Endothelial cell of umbilical vein (primary cell): ENCODE data around the gene GRAMD1B. TPM values are rescaled to one million over a fixed set of nuclear protein-coding genes. Genes with fewer than 3 reads are reported as not detected.

Experiments
- BruUV-seq: library from RNA; stranded (reverse); fragments of 400-500 nt; replicated peaks from 2 replicates; lab custom pipeline; 2021; lab: Mats Ljungman, UMichigan
- CTCF ChIA-PET: fragments of 300-600, 350-600 bp; sonication (Branson Sonifier 250); formaldehyde crosslinking; loops from one replicate; lab custom pipeline; 2021; ENCODE audit warnings: antibody characterized with exemption, inconsistent platforms; lab: Charles Lee
- POLR2A ChIA-PET: fragments of 300-600, 350-600 bp; sonication (Branson Sonifier 250); formaldehyde crosslinking; loops from one replicate; lab custom pipeline; 2021; ENCODE audit warnings: antibody characterized with exemption, inconsistent platforms; lab: Charles Lee
- DNase-seq: peaks from one replicate; pipeline ENCODE4 v3.0.0-alpha.2; 2011; ENCODE audit warnings: low read depth, low spot score
- FAIRE-seq: peaks from 2 replicates; lab custom pipeline; 2011; peaks lifted over from hg19 to GRCh38; lab: Jason Lieb, UNC
- H2AFZ ChIP-seq: 2 replicates; pipeline ENCODE4 v1.6.0; 2012; ENCODE audit warnings: low read depth, low read length, control low read depth, inconsistent platforms
- H3K27ac ChIP-seq: 2 replicates; pipeline ENCODE4 v1.5.1; 2011; ENCODE audit warnings: low read depth, mild to moderate bottlenecking, control low read depth, low read length, moderate library complexity; ENCODE audit not compliant: insufficient read depth
- H3K27me3 ChIP-seq, 2 experiments: 2 replicates each; pipeline versions ENCODE4 v1.6.0 to v1.6.1; 2011; ENCODE audit warnings: low read length in 2 of 2, mixed read lengths in 1 of 2; ENCODE audit not compliant: control insufficient read depth in 2 of 2, insufficient read depth in 2 of 2
- H3K36me3 ChIP-seq, 2 experiments: 2 replicates in 1 of 2; 3 replicates in 1 of 2; pipeline ENCODE4 v1.5.1; 2011; ENCODE audit warnings: low read length in 2 of 2, mild to moderate bottlenecking in 1 of 2, moderate library complexity in 1 of 2; ENCODE audit not compliant: control insufficient read depth in 2 of 2, insufficient read depth in 2 of 2; ENCODE audit errors: extremely low read depth in 1 of 2
- H3K4me1 ChIP-seq: 3 replicates; pipeline ENCODE4 v1.5.1; 2011; ENCODE audit warnings: mild to moderate bottlenecking, low read length; ENCODE audit not compliant: control insufficient read depth, insufficient read depth; ENCODE audit errors: extremely low read depth
- H3K4me2 ChIP-seq: 2 replicates; pipeline ENCODE4 v1.6.1; 2011; ENCODE audit warnings: low read length, control low read depth, mixed read lengths; ENCODE audit not compliant: insufficient read depth
- H3K4me3 ChIP-seq, 3 experiments: fragments of 200-600 bp in 1 of 3; sonication (generic), shearing (Covaris generic) in 1 of 3; replicated peaks in 1 of 3; 2 replicates each; pipeline ENCODE4 v1.5.1; 2011 to 2016; ENCODE audit warnings: control low read depth in 3 of 3, low read length in 3 of 3, mild to moderate bottlenecking in 2 of 3, inconsistent platforms in 1 of 3, low read depth in 1 of 3, moderate library complexity in 1 of 3; ENCODE audit not compliant: insufficient read depth in 1 of 3
- H3K79me2 ChIP-seq: 2 replicates; pipeline ENCODE4 v1.6.0; 2012; ENCODE audit warnings: low read length, inconsistent platforms; ENCODE audit not compliant: control insufficient read depth, insufficient read depth
- H3K9ac ChIP-seq: replicated peaks from 2 replicates; pipeline ENCODE3; 2011; ENCODE audit warnings: low read length, control low read depth; ENCODE audit not compliant: insufficient read depth; ENCODE audit errors: extremely low read depth
- H3K9me1 ChIP-seq: replicated peaks from 3 replicates; pipeline ENCODE4 v1.6.0; 2011; ENCODE audit warnings: mild to moderate bottlenecking, low read length; ENCODE audit not compliant: control insufficient read depth, insufficient read depth; ENCODE audit errors: extremely low read depth
- H3K9me3 ChIP-seq: replicated peaks from 2 replicates; pipeline ENCODE4 v1.5.1; 2012; ENCODE audit warnings: low read length, inconsistent platforms; ENCODE audit not compliant: control insufficient read depth, insufficient read depth
- H4K20me1 ChIP-seq: replicated peaks from 2 replicates; pipeline ENCODE3; 2011; ENCODE audit warnings: mild to moderate bottlenecking, low read length; ENCODE audit not compliant: control insufficient read depth, insufficient read depth; ENCODE audit errors: extremely low read depth
- EZH2 ChIP-seq: IDR thresholded peaks from 2 replicates; pipeline ENCODE4 v1.6.1; 2012; ENCODE audit warnings: borderline replicate concordance, low read depth, mild to moderate bottlenecking, moderate library complexity, low read length, inconsistent platforms; ENCODE audit not compliant: severe bottlenecking
- FOS ChIP-seq: IDR thresholded peaks from 2 replicates; pipeline ENCODE4 v1.6.1; 2011; ENCODE audit warnings: mild to moderate bottlenecking, low read length, moderate library complexity, borderline replicate concordance; ENCODE audit not compliant: insufficient read depth
- GATA2 ChIP-seq: IDR thresholded peaks from 2 replicates; pipeline ENCODE4 v1.7.0; 2011; ENCODE audit warnings: low read depth, mild to moderate bottlenecking, moderate library complexity, mixed read lengths, low read length; ENCODE audit not compliant: insufficient read length, insufficient read depth
- JUN ChIP-seq: IDR thresholded peaks from 2 replicates; pipeline ENCODE4 v1.6.1; 2011; ENCODE audit warnings: borderline replicate concordance, low read depth; ENCODE audit not compliant: insufficient read length, insufficient read depth
- MYC ChIP-seq: IDR thresholded peaks from one replicate; pipeline ENCODE4 v1.6.1; 2011; ENCODE audit warnings: mild to moderate bottlenecking, low read depth, low read length
- POLR2A ChIP-seq: IDR thresholded peaks from 2 replicates; pipeline ENCODE4 v1.6.1; 2012; ENCODE audit warnings: low read depth, mild to moderate bottlenecking, control low read depth, low read length
- POLR2AphosphoS5 ChIP-seq: IDR thresholded peaks from 2 replicates; pipeline ENCODE4 v1.6.1; 2012; ENCODE audit warnings: low read depth, mild to moderate bottlenecking, control low read depth, low read length, moderate library complexity; ENCODE audit not compliant: insufficient read depth
- dilution Hi-C: fragments of 300-500 bp; cut with MboI; formaldehyde crosslinking; loops from one replicate; pipeline ENCODE4 v1.15.0; 2019; ENCODE audit warnings: low sequenced_read_pairs; ENCODE audit not compliant: extremely low pct_ligation_motif_present
- intact Hi-C: fragments of 100-400 bp; cut with micrococcal nuclease; formaldehyde crosslinking; loops from one replicate; pipeline ENCODE4 v1.10.0; 2022
- polyA plus RNA-seq, 4 experiments: library from polyadenylated mRNA; depleted of rRNA in 3 of 4; stranded (reverse) in 3 of 4; unstranded in 1 of 4; fragments of >200 nt; gene quantifications; 2 replicates each; pipeline versions ENCODE4 v1.2.1 to v1.2.3, GENCODE V29; 2011 to 2012; ENCODE audit warnings: missing spikeins in 1 of 4
- total RNA-seq: library from RNA; stranded (reverse); gene quantifications from 2 replicates; pipeline ENCODE4 v1.2.3, GENCODE V29; 2021
- TF ChIP-seq, protein P1 (sequence below): IDR thresholded peaks from 2 replicates; pipeline ENCODE4 v1.6.1; 2011; ENCODE audit not compliant: insufficient read depth, insufficient read length
- TF ChIP-seq, protein P2 (sequence below), 2 donors: IDR thresholded peaks; 1 replicate in 1 of 2; 2 replicates in 1 of 2; pipeline ENCODE4 v1.5.1; 2011; ENCODE audit warnings: low read length in 2 of 2, mild to moderate bottlenecking in 2 of 2, moderate library complexity in 2 of 2, control low read depth in 1 of 2, inconsistent platforms in 1 of 2, low read depth in 1 of 2; ENCODE audit not compliant: insufficient read depth in 1 of 2; ENCODE audit errors: extremely low read depth in 1 of 2

Gene GRAMD1B
- total and polyA plus RNA-seq, 2 donors (not counting 3 experiments of a cell fraction or from before 2014, with no cell fraction given): 5.1 to 11.1 TPM

GRCh38 chr11:123480882-123481281 lies 50.8 kb downstream of the GRAMD1B start:
- Histone ChIP-seq H3K36me3 (no peaks in the 10 kb centered on the region), H4K20me1 (no peaks in the 10 kb centered on the region), H3K4me2 (no peak overlapping the region), H2AFZ (no peak overlapping the region), H3K27me3 (no peaks in the 10 kb centered on the region), H3K9me1 (no peaks in the 10 kb centered on the region), H3K27ac (no peak overlapping the region), H3K4me3 (no peak overlapping the region), H3K9me3 (no peaks in the 10 kb centered on the region), H3K79me2 (no peaks in the 10 kb centered on the region), H3K4me1 (peaks cover 2% of the 10 kb centered on the region), H3K9ac (no peak overlapping the region)
- no TSS peak for BruUV-seq
- TF ChIP-seq MYC (no peak), POLR2AphosphoS5 (no peak), FOS (no peak), GATA2 (no peak), JUN (no peak), EZH2 (no peak), POLR2A (no peak)
- TF ChIP-seq, protein P1, sequence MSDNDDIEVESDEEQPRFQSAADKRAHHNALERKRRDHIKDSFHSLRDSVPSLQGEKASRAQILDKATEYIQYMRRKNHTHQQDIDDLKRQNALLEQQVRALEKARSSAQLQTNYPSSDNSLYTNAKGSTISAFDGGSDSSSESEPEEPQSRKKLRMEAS: no peak
- TF ChIP-seq, protein P2, sequence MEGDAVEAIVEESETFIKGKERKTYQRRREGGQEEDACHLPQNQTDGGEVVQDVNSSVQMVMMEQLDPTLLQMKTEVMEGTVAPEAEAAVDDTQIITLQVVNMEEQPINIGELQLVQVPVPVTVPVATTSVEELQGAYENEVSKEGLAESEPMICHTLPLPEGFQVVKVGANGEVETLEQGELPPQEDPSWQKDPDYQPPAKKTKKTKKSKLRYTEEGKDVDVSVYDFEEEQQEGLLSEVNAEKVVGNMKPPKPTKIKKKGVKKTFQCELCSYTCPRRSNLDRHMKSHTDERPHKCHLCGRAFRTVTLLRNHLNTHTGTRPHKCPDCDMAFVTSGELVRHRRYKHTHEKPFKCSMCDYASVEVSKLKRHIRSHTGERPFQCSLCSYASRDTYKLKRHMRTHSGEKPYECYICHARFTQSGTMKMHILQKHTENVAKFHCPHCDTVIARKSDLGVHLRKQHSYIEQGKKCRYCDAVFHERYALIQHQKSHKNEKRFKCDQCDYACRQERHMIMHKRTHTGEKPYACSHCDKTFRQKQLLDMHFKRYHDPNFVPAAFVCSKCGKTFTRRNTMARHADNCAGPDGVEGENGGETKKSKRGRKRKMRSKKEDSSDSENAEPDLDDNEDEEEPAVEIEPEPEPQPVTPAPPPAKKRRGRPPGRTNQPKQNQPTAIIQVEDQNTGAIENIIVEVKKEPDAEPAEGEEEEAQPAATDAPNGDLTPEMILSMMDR (IDR thresholded peaks at IDR 0.05; ENCODE audit: extremely low read depth in 1 of 2, insufficient read depth in 1 of 2, low read depth in 1 of 2, low read length in 2 of 2): no peak
- CTCF ChIA-PET: interaction anchor here (8.1 kb wide), 1 partner anchor 73 kb away, joined by 368 read pairs; no protein-coding TSS in a partner anchor
- dilution Hi-C loops: loop anchor here (25.0 kb wide), 1 partner anchor 169 kb away; no protein-coding TSS in a partner anchor
- no peak for FAIRE-seq
- no peak for DNase-seq
- POLR2A ChIA-PET: no interaction called here
- intact Hi-C loops: no loop called here
